Endothelial cell (in vitro differentiated cells): Measurements from ENCODE around the gene PROZ. TPM values are rescaled to one million over a fixed set of nuclear protein-coding genes. Genes with fewer than 3 reads are reported as not detected.

Source experiments
- DNase-seq: peaks from one replicate; pipeline ENCODE4 v3.0.0; 2021; ENCODE audit warnings: low spot score
- H3K27ac Mint-ChIP-seq: one replicate; pipeline ENCODE4 v1.8.0; 2021; ENCODE audit warnings: mixed read lengths, inconsistent platforms; ENCODE audit not compliant: unreplicated experiment
- H3K27me3 Mint-ChIP-seq: one replicate; pipeline ENCODE4 v1.8.0; 2021; ENCODE audit warnings: mild to moderate bottlenecking, moderate library complexity, mixed read lengths, inconsistent platforms; ENCODE audit not compliant: unreplicated experiment
- H3K36me3 Mint-ChIP-seq: one replicate; pipeline ENCODE4 v1.8.0; 2021; ENCODE audit warnings: mild to moderate bottlenecking, low read depth, mixed read lengths, inconsistent platforms; ENCODE audit not compliant: unreplicated experiment
- H3K4me1 Mint-ChIP-seq: one replicate; pipeline ENCODE4 v1.8.0; 2021; ENCODE audit warnings: mild to moderate bottlenecking, mixed read lengths, inconsistent platforms; ENCODE audit not compliant: unreplicated experiment
- H3K4me3 Mint-ChIP-seq: one replicate; pipeline ENCODE4 v1.8.0; 2021; ENCODE audit warnings: mild to moderate bottlenecking, mixed read lengths, inconsistent platforms; ENCODE audit not compliant: unreplicated experiment
- H3K9me3 Mint-ChIP-seq: one replicate; pipeline ENCODE4 v1.8.0; 2021; ENCODE audit warnings: mixed read lengths, inconsistent platforms; ENCODE audit not compliant: unreplicated experiment
- CTCF ChIP-seq: fragments of 200-600 bp; sonication (generic); IDR thresholded peaks from one replicate; pipeline ENCODE4 v1.5.0; 2021; ENCODE audit warnings: antibody characterized with exemption; ENCODE audit not compliant: unreplicated experiment
- total RNA-seq: library from RNA; stranded (reverse); fragmentation: NEBNext Ultra II Directional; extraction: Animal tissue kit (Norgen Biotek cat#: 25700); gene quantifications from one replicate; pipeline ENCODE4 v1.2.1, GENCODE V29; 2021; ENCODE audit not compliant: unreplicated experiment

Gene PROZ
- total RNA-seq, 1 donor from 2014 or later: not detected

GRCh38 chr13:113170511-113170910, 12.1 kb downstream of the PROZ start:
- peak overlapping the region; percentile 74 for H3K27ac Mint-ChIP-seq

GRCh38 chr13:113171250-113172125, 13.0 kb downstream of the PROZ start:
- peaks cover 8% of the 10 kb centered on the region for H3K27me3 Mint-ChIP-seq
- no peak for TF ChIP-seq CTCF
- H3K4me1 Mint-ChIP-seq: peaks cover 22% of the 10 kb centered on the region
- H3K36me3 Mint-ChIP-seq: peaks cover 35% of the 10 kb centered on the region
- no peak overlapping the region for H3K4me3 Mint-ChIP-seq
- peak overlapping the region; percentile 50 for H3K27ac Mint-ChIP-seq
- no peak for DNase-seq
- H3K9me3 Mint-ChIP-seq: no peaks in the 10 kb centered on the region

More at GRCh38 chr13:113170511-113170910, 12.1 kb downstream of the PROZ start:
- no peak for TF ChIP-seq CTCF
- H3K4me1 Mint-ChIP-seq: peaks cover 26% of the 10 kb centered on the region
- no peaks in the 10 kb centered on the region for H3K9me3 Mint-ChIP-seq
- peaks cover 29% of the 10 kb centered on the region for H3K36me3 Mint-ChIP-seq
- peak overlapping the region; percentile 39 for H3K4me3 Mint-ChIP-seq
- peaks cover 8% of the 10 kb centered on the region for H3K27me3 Mint-ChIP-seq
- DNase-seq: no peak

- DNase-seq: no peak
- Mint-ChIP-seq H3K9me3 (no peaks in the 10 kb centered on the region), H3K4me3 (no peak overlapping the region), H3K36me3 (peaks cover 36% of the 10 kb centered on the region), H3K27ac (no peak overlapping the region), H3K4me1 (peaks cover 20% of the 10 kb centered on the region), H3K27me3 (peaks cover 8% of the 10 kb centered on the region)
- TF ChIP-seq CTCF: no peak
Measured at GRCh38 chr13:113172419-113172926, 14.0 kb downstream of the PROZ start.

GRCh38 chr13:113176280-113176679, 17.8 kb downstream of the PROZ start:
- TF ChIP-seq CTCF: no peak
- Mint-ChIP-seq H3K4me3 (peak overlapping the region; percentile 64), H3K4me1 (peaks cover 14% of the 10 kb centered on the region), H3K9me3 (no peaks in the 10 kb centered on the region), H3K27ac (peak overlapping the region; percentile 22), H3K27me3 (peaks cover 8% of the 10 kb centered on the region), H3K36me3 (peaks cover 52% of the 10 kb centered on the region)
- DNase-seq: no peak

GRCh38 chr13:113176822-113177221, 18.4 kb downstream of the PROZ start:
- Mint-ChIP-seq H3K9me3 (no peaks in the 10 kb centered on the region), H3K27ac (no peak overlapping the region), H3K4me1 (peaks cover 9% of the 10 kb centered on the region), H3K36me3 (peaks cover 51% of the 10 kb centered on the region), H3K27me3 (peaks cover 7% of the 10 kb centered on the region), H3K4me3 (no peak overlapping the region)
- DNase-seq: no peak
- TF ChIP-seq CTCF: no peak
